H9 (cell line): ENCODE results near the gene LY6G6F. TPM values are rescaled to one million over a fixed set of nuclear protein-coding genes. Genes with fewer than 3 reads are reported as not detected.

Experiments
- DNase-seq: peaks from one replicate; pipeline ENCODE4 v3.0.0-alpha.2; 2017
- H2AFZ ChIP-seq: one replicate; pipeline ENCODE4 v1.6.1; 2013; ENCODE audit warnings: mild to moderate bottlenecking, low read length, control low read depth, moderate library complexity
- H2AK5ac ChIP-seq: 2 replicates; pipeline ENCODE4 v1.6.1; 2013; ENCODE audit warnings: low read length, control low read depth, mixed read lengths; ENCODE audit not compliant: insufficient read length
- H2BK120ac ChIP-seq: one replicate; pipeline ENCODE4 v1.6.1; 2013; ENCODE audit warnings: low read depth, mild to moderate bottlenecking, low read length, control low read depth, inconsistent platforms; ENCODE audit not compliant: poor library complexity, severe bottlenecking
- H2BK12ac ChIP-seq: 2 replicates; pipeline ENCODE4 v1.6.1; 2013; ENCODE audit warnings: low read length, control low read depth, mixed read lengths, low read depth; ENCODE audit not compliant: insufficient read length
- H2BK15ac ChIP-seq: 2 replicates; pipeline ENCODE4 v1.6.1; 2013; ENCODE audit warnings: low read depth, low read length, control low read depth
- H2BK20ac ChIP-seq: one replicate; pipeline ENCODE4 v1.6.1; 2013; ENCODE audit warnings: low read depth, mild to moderate bottlenecking, low read length, control low read depth, inconsistent platforms; ENCODE audit not compliant: poor library complexity, severe bottlenecking
- H2BK5ac ChIP-seq: 2 replicates; pipeline ENCODE4 v1.6.1; 2013; ENCODE audit warnings: low read length, control low read depth, mixed read lengths; ENCODE audit not compliant: insufficient read length
- H3K14ac ChIP-seq: 2 replicates; pipeline ENCODE4 v1.6.1; 2013; ENCODE audit warnings: low read length, control low read depth; ENCODE audit not compliant: insufficient read depth
- H3K18ac ChIP-seq: 2 replicates; pipeline ENCODE4 v1.6.1; 2013; ENCODE audit warnings: low read depth, mild to moderate bottlenecking, mixed read lengths, low read length, control low read depth; ENCODE audit not compliant: insufficient read length
- H3K23ac ChIP-seq: 2 replicates; pipeline ENCODE4 v1.6.1; 2013; ENCODE audit warnings: low read length, control low read depth, mixed read lengths, low read depth; ENCODE audit not compliant: insufficient read length
- H3K23me2 ChIP-seq: 2 replicates; pipeline ENCODE4 v1.6.1; 2013; ENCODE audit warnings: low read depth, mild to moderate bottlenecking, mixed read lengths, low read length, control low read depth; ENCODE audit not compliant: insufficient read length, poor library complexity, severe bottlenecking
- H3K27ac ChIP-seq: 2 replicates; pipeline ENCODE4 v1.5.1; 2013; ENCODE audit warnings: low read length, control low read depth, mixed read lengths, low read depth; ENCODE audit not compliant: insufficient read length
- H3K27me3 ChIP-seq: 2 replicates; pipeline ENCODE4 v1.6.1; 2013; ENCODE audit warnings: low read length, control low read depth, inconsistent platforms; ENCODE audit not compliant: insufficient read depth
- H3K4ac ChIP-seq: 2 replicates; pipeline ENCODE4 v1.6.1; 2013; ENCODE audit warnings: low read depth, mild to moderate bottlenecking, control low read depth, inconsistent platforms, low read length, moderate library complexity
- H3K4me1 ChIP-seq: 2 replicates; pipeline ENCODE4 v1.6.1; 2013; ENCODE audit warnings: low read length, control low read depth, inconsistent platforms; ENCODE audit not compliant: insufficient read depth
- H3K4me2 ChIP-seq: 2 replicates; pipeline ENCODE4 v1.6.1; 2013; ENCODE audit warnings: low read length, control low read depth, mixed read lengths; ENCODE audit not compliant: insufficient read length, insufficient read depth
- H3K56ac ChIP-seq: 2 replicates; pipeline ENCODE4 v1.6.1; 2013; ENCODE audit warnings: low read depth, mild to moderate bottlenecking, mixed read lengths, low read length, control low read depth; ENCODE audit not compliant: insufficient read length
- H3K79me1 ChIP-seq: 2 replicates; pipeline ENCODE4 v1.6.1; 2013; ENCODE audit warnings: low read depth, mild to moderate bottlenecking, moderate library complexity, low read length, control low read depth, inconsistent platforms; ENCODE audit not compliant: insufficient read depth, poor library complexity, severe bottlenecking
- H3K79me2 ChIP-seq: 2 replicates; pipeline ENCODE4 v1.6.1; 2013; ENCODE audit warnings: low read length, control low read depth, inconsistent platforms; ENCODE audit not compliant: insufficient read depth
- H3K9ac ChIP-seq: 2 replicates; pipeline ENCODE4 v1.6.1; 2013; ENCODE audit warnings: low read length, control low read depth, mixed read lengths; ENCODE audit not compliant: insufficient read length; ENCODE audit errors: extremely low read depth
- H3K9me3 ChIP-seq: one replicate; pipeline ENCODE4 v1.6.1; 2013; ENCODE audit warnings: low read depth, low read length, inconsistent platforms; ENCODE audit not compliant: control insufficient read depth
- H3T11ph ChIP-seq: one replicate; pipeline ENCODE4 v1.6.1; 2013; ENCODE audit warnings: mild to moderate bottlenecking, low read length, control low read depth, inconsistent platforms
- H4K20me1 ChIP-seq: one replicate; pipeline ENCODE4 v1.6.1; 2013; ENCODE audit not compliant: control insufficient read depth, insufficient read length, insufficient read depth
- H4K5ac ChIP-seq: 2 replicates; pipeline ENCODE4 v1.6.1; 2013; ENCODE audit warnings: low read depth, mild to moderate bottlenecking, mixed read lengths, low read length, control low read depth; ENCODE audit not compliant: insufficient read length
- H4K8ac ChIP-seq: replicated peaks from 2 replicates; pipeline ENCODE4 v1.6.1; 2013; ENCODE audit warnings: low read length, control low read depth, mixed read lengths, low read depth; ENCODE audit not compliant: insufficient read length
- H4K91ac ChIP-seq: 2 replicates; pipeline ENCODE4 v1.6.1; 2013; ENCODE audit warnings: low read depth, mild to moderate bottlenecking, moderate library complexity, mixed read lengths, low read length, control low read depth; ENCODE audit not compliant: insufficient read length
- H3K27ac Mint-ChIP-seq, 3 experiments: 2 replicates in 2 of 3; 3 replicates in 1 of 3; pipeline ENCODE4 v1.8.0; 2020 to 2021; ENCODE audit warnings: mixed read lengths in 3 of 3, mild to moderate bottlenecking in 1 of 3, moderate library complexity in 1 of 3
- H3K27me3 Mint-ChIP-seq: 2 replicates; pipeline ENCODE4 v1.8.0; 2021; ENCODE audit warnings: low read depth, mild to moderate bottlenecking, moderate library complexity, mixed read lengths
- H3K36me3 Mint-ChIP-seq, 3 experiments: 2 replicates in 2 of 3; 3 replicates in 1 of 3; pipeline ENCODE4 v1.8.0; 2020 to 2021; ENCODE audit warnings: low read depth in 3 of 3, mixed read lengths in 3 of 3; ENCODE audit not compliant: insufficient read depth in 1 of 3
- H3K4me1 Mint-ChIP-seq, 2 experiments: 2 replicates each; pipeline ENCODE4 v1.8.0; 2020; ENCODE audit warnings: mixed read lengths in 2 of 2
- H3K4me3 Mint-ChIP-seq, 2 experiments: 2 replicates in 1 of 2; 3 replicates in 1 of 2; pipeline ENCODE4 v1.8.0; 2020 to 2021; ENCODE audit warnings: mild to moderate bottlenecking in 2 of 2, mixed read lengths in 2 of 2, moderate library complexity in 1 of 2
- H3K9me3 Mint-ChIP-seq, 2 experiments: 2 replicates in 1 of 2; 3 replicates in 1 of 2; pipeline ENCODE4 v1.8.0; 2020; ENCODE audit warnings: mild to moderate bottlenecking in 2 of 2, mixed read lengths in 2 of 2, moderate library complexity in 1 of 2
- CTCF ChIP-seq: fragments of 200-600 bp; sonication (generic); conservative IDR thresholded peaks from 3 replicates; pipeline ENCODE4 v1.8.0; 2021; ENCODE audit warnings: antibody characterized with exemption, mild to moderate bottlenecking
- WGBS: extraction: QIAGEN DNeasy Blood & Tissue Kit; methylation state at CpG from one replicate; pipeline ENCODE4 v1.1.7; 2013; ENCODE audit warnings: missing lambda C conversion rate, low lambda C conversion rate, mixed read lengths; ENCODE audit not compliant: insufficient read length; ENCODE audit errors: extremely low coverage; 5-methylcytosine and 5-hydroxymethylcytosine counted together
- total RNA-seq: library from RNA; stranded (reverse); gene quantifications from 2 replicates; pipeline ENCODE4 v1.2.1, GENCODE V29; 2021

The LY6G6F gene
- total RNA-seq, 1 experiment from 2014 or later = not detected

GRCh38 chr6:31692886-31693285 is 13.8 kb upstream of the LY6G6F start:
- Histone ChIP-seq H4K20me1 (no peaks in the 10 kb centered on the region), H3K56ac (no peak overlapping the region), H3T11ph (no peak overlapping the region), H3K23ac (no peak overlapping the region), H3K4ac (no peak overlapping the region), H3K23me2 (no peaks in the 10 kb centered on the region), H3K79me2 (no peaks in the 10 kb centered on the region), H3K9ac (no peak overlapping the region), H3K27me3 (no peaks in the 10 kb centered on the region), H2BK20ac (no peak overlapping the region), H3K4me1 (no peaks in the 10 kb centered on the region), H4K5ac (no peak overlapping the region), H3K27ac (no peak overlapping the region), H2BK120ac (no peak overlapping the region), H3K79me1 (no peaks in the 10 kb centered on the region), H3K4me2 (no peak overlapping the region), H3K9me3 (no peaks in the 10 kb centered on the region), H4K8ac (no peak overlapping the region), H2AFZ (no peak overlapping the region), H3K18ac (no peak overlapping the region), H2AK5ac (no peak overlapping the region), H3K14ac (no peak overlapping the region), H4K91ac (no peak overlapping the region), H2BK15ac (no peak overlapping the region), H2BK5ac (no peak overlapping the region), H2BK12ac (no peak overlapping the region)
- H3K27ac Mint-ChIP-seq = 0 out of 7 replicates have a peak overlapping the region, but pooled peaks of 1 of the 3 experiments have one; percentile 6
- TF ChIP-seq CTCF = no peak
- H3K36me3 Mint-ChIP-seq = peaks cover 9 to 60% (median 40%) of the 10 kb centered on the region in 3 experiments; a peak in 6 of 7 replicates
- H3K9me3 Mint-ChIP-seq = no peaks in the 10 kb centered on the region
- no peaks in the 10 kb centered on the region for H3K27me3 Mint-ChIP-seq
- no peak for DNase-seq
- peaks cover 3 to 8% of the 10 kb centered on the region in 2 experiments; a peak in 3 of 4 replicates for H3K4me1 Mint-ChIP-seq
- WGBS = no CpG with 5 or more reads among the region's 9 CpGs
- no peak overlapping the region for H3K4me3 Mint-ChIP-seq
